IPS-18a (cell line): ENCODE results near the gene CCDC61.

Source experiments
- H3K27ac ChIP-seq: one replicate; pipeline ENCODE4 v1.5.1; 2013; ENCODE audit warnings: low read length
- H3K27me3 ChIP-seq: one replicate; pipeline ENCODE4 v1.6.1; 2013; ENCODE audit warnings: mild to moderate bottlenecking, low read length; ENCODE audit not compliant: control insufficient read depth, insufficient read depth
- H3K36me3 ChIP-seq: one replicate; pipeline ENCODE4 v1.6.1; 2013; ENCODE audit warnings: low read depth, low read length; ENCODE audit not compliant: control insufficient read depth
- H3K4me1 ChIP-seq: one replicate; pipeline ENCODE4 v1.6.1; 2013; ENCODE audit warnings: low read depth, low read length; ENCODE audit not compliant: control insufficient read depth
- H3K4me3 ChIP-seq: one replicate; pipeline ENCODE4 v1.5.1; 2013; ENCODE audit warnings: low read length
- H3K9ac ChIP-seq: one replicate; pipeline ENCODE4 v1.6.1; 2013; ENCODE audit warnings: mild to moderate bottlenecking, low read length, moderate library complexity
- H3K9me3 ChIP-seq: one replicate; pipeline ENCODE4 v1.6.1; 2013; ENCODE audit warnings: low read depth, low read length; ENCODE audit not compliant: control insufficient read depth

CCDC61 gene

DNA sequence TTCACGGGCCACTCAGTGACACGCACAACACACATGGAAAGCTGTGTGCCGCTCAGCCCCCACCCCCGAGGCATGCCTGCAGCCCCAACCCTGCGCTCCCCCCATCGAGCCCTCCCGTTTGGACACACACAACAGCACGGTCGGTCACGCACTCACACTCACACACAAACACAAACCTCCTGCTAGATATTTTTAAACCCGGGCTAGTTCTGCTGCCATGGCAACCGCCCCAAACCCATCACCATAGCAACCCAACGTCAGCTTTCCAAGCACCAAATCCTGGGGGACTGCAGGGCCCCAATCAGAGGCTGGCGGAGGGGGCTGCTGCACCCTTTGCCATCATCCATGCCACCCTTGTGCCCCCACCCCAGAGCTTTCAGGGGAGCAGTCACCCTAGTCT, 19.1 kb upstream of the CCDC61 start:
- H3K9me3 ChIP-seq, result no peaks in the 10 kb centered on the region
- H3K36me3 ChIP-seq, result no peaks in the 10 kb centered on the region
- H3K4me1 ChIP-seq, result peaks cover 3% of the 10 kb centered on the region
- no peak overlapping the region for H3K9ac ChIP-seq
- no peak overlapping the region for H3K27ac ChIP-seq
- H3K4me3 ChIP-seq, result no peak overlapping the region
- peaks cover 9% of the 10 kb centered on the region for H3K27me3 ChIP-seq

DNA sequence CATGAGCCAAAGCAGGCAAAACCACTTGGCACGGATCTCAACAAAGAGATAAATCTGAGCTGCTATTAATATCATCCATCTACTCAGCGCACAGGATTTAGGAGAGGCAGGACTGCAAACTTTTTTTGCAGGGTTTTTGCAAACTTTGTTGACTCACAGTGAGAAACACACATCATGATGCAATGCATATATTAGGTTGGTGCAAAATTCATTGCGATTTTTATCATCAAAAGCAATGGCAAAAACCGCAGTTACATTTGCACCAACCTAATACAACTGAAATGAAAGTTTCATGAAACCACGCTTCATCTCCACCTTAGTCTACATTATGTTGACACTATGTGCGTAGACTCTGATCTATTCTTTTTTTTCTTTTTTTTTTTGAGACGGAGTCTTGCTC, 17.1 kb upstream of the CCDC61 start:
- Histone ChIP-seq H3K4me3 (no peak overlapping the region), H3K27me3 (peaks cover 4% of the 10 kb centered on the region), H3K9me3 (no peaks in the 10 kb centered on the region), H3K4me1 (peaks cover 6% of the 10 kb centered on the region), H3K9ac (no peak overlapping the region), H3K36me3 (no peaks in the 10 kb centered on the region), H3K27ac (no peak overlapping the region)

DNA sequence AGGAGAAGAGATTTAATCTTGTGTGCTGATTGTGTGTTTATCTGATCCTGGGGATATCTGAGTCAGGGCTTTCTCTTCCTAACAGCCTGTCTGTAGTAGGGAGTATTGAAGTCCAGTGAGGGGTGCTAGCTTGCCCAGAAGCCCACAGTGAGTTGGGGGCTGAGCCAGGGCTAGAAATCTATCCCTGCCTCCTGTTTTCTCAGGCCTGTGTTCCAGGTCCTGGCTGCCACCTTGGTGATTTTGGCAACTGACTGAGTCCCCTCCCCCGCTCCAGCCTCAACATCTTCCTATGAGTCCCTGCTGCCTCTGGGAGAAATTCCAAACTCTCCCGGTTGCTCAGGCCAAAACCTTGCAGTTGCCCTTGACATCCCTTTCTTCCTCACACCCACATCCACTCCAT, 13.9 kb upstream of the CCDC61 start:
- Histone ChIP-seq H3K4me1 (peaks cover 3% of the 10 kb centered on the region), H3K4me3 (no peak overlapping the region), H3K36me3 (no peaks in the 10 kb centered on the region), H3K9me3 (no peaks in the 10 kb centered on the region), H3K27ac (no peak overlapping the region), H3K27me3 (no peaks in the 10 kb centered on the region), H3K9ac (no peak overlapping the region)

DNA sequence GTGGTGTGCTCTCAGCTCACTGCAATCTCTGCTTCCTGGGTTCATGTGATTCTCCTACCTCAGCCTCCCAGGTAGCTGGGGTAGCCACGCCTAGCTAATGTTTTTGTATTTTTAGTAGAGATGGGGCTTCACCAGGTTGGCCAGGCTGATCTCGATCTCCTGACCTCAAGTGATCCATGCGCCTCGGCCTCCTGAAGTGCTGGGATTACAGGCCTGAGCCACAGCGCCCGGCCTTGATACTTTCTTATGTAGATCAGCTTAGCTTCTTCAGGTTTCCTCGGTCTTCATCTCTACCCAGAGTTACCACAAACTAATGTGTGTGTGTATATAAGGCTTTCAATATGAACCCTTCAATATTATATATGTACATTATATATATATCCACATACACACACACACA, 9.9 kb upstream of the CCDC61 start:
- Histone ChIP-seq H3K9ac (no peak overlapping the region), H3K4me1 (peaks cover 3% of the 10 kb centered on the region), H3K27me3 (no peaks in the 10 kb centered on the region), H3K9me3 (no peaks in the 10 kb centered on the region), H3K36me3 (no peaks in the 10 kb centered on the region), H3K27ac (no peak overlapping the region), H3K4me3 (no peak overlapping the region)

DNA sequence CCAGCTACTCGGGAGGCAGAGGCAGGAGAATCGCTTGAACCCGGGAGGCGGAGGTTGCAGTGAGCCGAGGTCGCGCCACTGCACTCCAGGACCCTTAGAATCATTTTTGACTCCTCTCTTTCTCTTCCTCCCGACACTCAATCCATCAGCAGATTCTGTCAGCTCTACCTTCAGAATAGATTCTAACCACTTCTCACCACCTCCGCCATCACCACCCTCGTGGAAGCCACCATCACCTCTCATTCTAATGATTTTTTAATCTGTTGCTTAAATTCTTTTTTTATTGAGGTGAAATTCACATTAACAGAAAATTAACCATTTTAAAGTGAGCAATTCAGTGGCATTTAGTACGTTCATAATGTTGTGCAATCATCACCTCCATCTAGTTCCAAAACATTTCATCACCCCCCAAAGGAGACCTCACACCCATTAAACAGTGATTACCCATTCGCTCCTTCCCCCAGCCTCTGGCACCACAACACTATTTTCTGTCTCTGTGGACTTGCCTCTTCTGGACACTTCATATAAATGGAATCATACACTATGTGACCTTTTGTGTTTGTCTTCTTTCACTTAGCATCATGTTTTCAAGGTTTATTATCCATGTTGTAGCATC, 5.0 kb upstream of the CCDC61 start:
- no peaks in the 10 kb centered on the region for H3K9me3 ChIP-seq
- H3K36me3 ChIP-seq, result no peaks in the 10 kb centered on the region

DNA sequence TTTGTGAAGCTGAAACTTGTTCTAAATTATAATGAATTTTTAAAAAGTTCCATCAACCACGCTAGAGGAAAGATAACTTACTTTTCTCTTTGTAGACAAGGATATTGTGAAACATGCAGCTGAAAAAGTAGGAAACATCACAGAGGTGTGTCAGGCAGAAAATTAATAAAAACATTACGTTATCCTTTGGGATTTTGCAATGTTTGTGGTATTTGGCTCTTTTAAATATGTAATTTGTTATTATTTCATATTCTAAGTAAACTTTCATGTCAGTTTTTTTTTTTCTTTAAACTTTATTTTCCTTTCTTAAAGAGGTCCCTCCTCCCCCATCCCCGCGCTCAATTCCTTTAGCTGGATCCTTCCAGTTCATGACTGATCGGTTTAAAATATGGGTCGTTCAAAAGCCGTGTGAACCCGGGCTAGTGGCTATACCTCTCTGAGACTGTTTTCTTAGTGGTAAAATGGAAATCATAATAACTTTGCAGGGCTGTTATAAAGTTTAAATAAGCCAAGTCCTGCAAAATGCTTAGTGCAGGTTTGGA, 740 bp upstream of the CCDC61 start:
- peak overlapping the region; percentile 16 for H3K27ac ChIP-seq
- H3K27me3 ChIP-seq, result no peaks in the 10 kb centered on the region
- H3K36me3 ChIP-seq, result no peaks in the 10 kb centered on the region
- peak overlapping the region; percentile 84 for H3K4me3 ChIP-seq
- no peaks in the 10 kb centered on the region for H3K4me1 ChIP-seq
- H3K9ac ChIP-seq, result peak overlapping the region; percentile 62
- H3K9me3 ChIP-seq, result no peaks in the 10 kb centered on the region

More for the DNA sequence above, 5.0 kb upstream of the CCDC61 start:
- Histone ChIP-seq H3K27ac (no peak overlapping the region), H3K27me3 (no peaks in the 10 kb centered on the region), H3K4me3 (no peak overlapping the region), H3K4me1 (no peaks in the 10 kb centered on the region), H3K9ac (no peak overlapping the region)

DNA sequence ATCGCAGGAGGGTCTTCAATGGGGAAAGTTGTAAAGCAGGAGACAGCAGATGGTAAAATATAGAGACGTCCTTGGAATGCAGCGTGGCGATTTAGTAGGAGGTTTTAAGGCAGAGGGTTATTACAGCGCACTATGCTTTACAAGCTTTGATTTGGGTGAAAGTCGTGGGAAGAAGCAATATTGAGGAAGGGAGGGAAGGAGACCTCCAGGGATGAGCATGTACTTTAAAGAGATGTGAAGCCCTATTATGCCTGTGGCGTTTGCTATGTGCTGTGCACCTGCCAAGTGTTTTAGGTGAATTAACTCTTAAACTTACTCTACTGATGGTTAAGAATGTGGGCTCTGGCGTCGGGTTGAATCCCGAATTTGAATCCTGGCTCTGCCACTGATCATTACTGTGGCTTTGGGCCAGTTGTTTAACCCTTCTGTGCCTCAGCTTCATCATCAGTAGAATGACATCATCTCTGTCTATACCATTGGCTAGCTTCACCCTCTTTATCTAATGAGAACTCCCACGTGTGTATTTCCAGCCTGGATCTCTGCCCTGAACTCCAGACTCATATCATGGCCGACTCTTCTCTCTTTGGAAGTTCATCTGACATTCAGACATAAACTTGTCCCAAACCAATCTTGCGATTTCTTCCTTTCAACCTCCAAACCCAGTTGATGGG, 583 bp downstream of the CCDC61 start:
- Histone ChIP-seq H3K27me3 (peaks cover 6% of the 10 kb centered on the region), H3K9ac (peak overlapping the region; percentile 62), H3K27ac (no peak overlapping the region), H3K4me3 (peak overlapping the region; percentile 74), H3K36me3 (no peaks in the 10 kb centered on the region), H3K9me3 (no peaks in the 10 kb centered on the region), H3K4me1 (peaks cover 4% of the 10 kb centered on the region)

DNA sequence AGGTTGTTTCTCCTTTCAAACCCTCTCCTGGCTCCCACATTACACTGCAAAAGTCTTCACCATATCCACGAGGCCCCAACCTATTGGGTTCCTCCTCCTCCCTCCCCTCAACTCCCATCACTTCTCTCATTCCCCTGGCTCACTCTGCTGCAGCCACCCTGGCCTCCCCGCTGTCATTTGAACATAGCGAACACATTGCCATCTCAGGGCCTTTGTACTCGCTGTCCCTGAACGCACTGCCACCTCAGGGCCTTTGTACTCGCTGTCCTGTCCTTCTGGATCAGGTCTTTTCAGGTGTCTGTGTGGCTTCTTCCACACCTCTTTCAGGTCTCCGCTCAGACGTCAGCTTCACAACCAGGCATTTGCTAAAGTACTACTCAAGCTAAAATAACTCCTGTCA, 1.7 kb downstream of the CCDC61 start:
- Histone ChIP-seq H3K27me3 (peaks cover 6% of the 10 kb centered on the region), H3K27ac (no peak overlapping the region), H3K36me3 (no peaks in the 10 kb centered on the region), H3K9me3 (no peaks in the 10 kb centered on the region), H3K9ac (no peak overlapping the region), H3K4me1 (peaks cover 4% of the 10 kb centered on the region), H3K4me3 (no peak overlapping the region)

DNA sequence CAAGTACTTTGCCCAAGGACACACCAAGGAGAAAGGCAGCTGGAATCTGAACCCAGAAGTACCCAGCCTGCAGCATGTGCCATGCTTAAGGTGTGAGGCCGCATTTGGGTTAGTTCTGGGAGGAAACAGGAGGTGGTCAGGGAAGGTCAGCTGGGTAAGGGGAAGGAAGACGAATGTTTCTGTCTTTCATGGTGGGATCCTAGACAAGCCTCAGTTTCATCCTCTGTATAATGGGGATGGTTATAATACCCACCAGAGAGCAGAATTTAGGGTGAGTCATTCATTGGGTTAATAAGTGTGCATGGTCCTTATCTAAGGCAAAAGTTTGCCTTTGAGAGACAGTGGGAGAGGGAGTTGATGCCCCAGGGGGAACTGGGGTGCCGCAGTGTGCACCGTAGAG, 3.6 kb downstream of the CCDC61 start:
- H3K27ac ChIP-seq, result no peak overlapping the region
- no peaks in the 10 kb centered on the region for H3K9me3 ChIP-seq
- H3K27me3 ChIP-seq, result peaks cover 6% of the 10 kb centered on the region
- peaks cover 4% of the 10 kb centered on the region for H3K4me1 ChIP-seq
- no peaks in the 10 kb centered on the region for H3K36me3 ChIP-seq
- no peak overlapping the region for H3K4me3 ChIP-seq
- H3K9ac ChIP-seq, result no peak overlapping the region

DNA sequence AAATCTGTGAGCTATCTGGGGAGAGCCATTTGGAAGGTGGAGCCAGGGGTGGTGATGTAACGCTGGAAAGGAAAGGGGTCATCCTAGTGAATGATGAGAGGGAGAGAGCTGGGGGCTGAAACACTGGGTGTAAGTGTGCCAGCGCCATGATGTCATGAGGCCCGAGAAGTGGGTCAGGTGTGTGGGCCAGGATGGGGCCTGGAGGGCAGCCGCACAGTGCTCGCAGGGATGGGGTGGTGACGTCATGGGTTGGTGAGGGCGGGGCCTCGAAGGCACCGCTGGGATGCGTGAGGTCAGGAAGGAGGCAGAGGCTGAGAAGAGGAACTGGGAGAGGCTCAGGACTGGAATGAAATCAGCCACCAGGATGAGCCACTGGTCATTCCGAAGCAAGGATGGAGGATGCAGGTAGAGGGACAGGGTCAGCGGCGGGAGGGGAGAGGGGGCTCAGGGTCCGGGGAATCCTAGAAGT, 4.4 kb downstream of the CCDC61 start:
- H3K4me3 ChIP-seq, result peak overlapping the region; percentile 73
- H3K9me3 ChIP-seq, result no peaks in the 10 kb centered on the region
- no peaks in the 10 kb centered on the region for H3K36me3 ChIP-seq
- H3K9ac ChIP-seq, result peak overlapping the region; percentile 15
- no peak overlapping the region for H3K27ac ChIP-seq
- peaks cover 6% of the 10 kb centered on the region for H3K27me3 ChIP-seq
- H3K4me1 ChIP-seq, result peaks cover 4% of the 10 kb centered on the region

DNA sequence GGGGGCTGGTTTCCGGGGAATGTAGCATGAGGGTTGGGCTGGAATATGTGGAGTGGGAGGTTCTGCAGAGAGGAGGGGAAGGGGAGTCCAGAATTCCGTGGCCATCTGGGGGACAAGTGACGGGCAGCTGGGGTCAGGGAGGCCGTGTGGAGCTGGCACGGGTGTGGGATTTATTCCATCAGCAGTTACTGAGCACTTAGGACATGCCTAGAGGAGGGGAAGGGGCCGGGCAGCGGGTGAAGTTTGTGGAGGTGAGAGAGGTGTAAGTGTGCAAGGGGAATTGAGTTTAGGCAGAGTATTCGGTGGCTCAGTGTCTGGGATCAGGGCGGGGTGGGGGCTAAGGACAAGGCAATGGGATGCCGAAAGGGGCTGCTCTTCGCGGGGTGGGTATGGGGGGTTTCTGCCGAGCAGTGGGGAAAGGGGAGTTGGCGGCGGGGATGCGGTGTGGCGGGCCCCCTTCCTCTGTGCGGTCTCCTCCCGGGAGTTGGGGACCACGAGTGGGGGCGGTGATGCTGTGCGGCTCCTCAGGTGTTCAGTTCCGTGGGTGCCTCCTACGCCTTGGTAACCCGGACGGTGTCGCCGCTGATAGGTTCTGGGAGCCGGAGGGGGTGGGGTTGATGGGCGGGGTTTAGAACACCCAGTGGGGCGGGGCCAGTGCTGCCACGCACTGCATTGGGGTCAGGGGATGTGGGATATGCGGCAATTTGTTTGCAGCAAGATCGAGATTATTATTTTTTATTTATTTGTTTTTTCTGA, 5.4 kb downstream of the CCDC61 start:
- Histone ChIP-seq H3K9ac (peak overlapping the region; percentile 15), H3K27me3 (peaks cover 6% of the 10 kb centered on the region), H3K9me3 (no peaks in the 10 kb centered on the region), H3K4me1 (peaks cover 4% of the 10 kb centered on the region), H3K27ac (no peak overlapping the region), H3K36me3 (no peaks in the 10 kb centered on the region), H3K4me3 (peak overlapping the region; percentile 73)
